ENCODE results near the gene PLAC9. TPM values are rescaled to one million over a fixed set of nuclear protein-coding genes. Genes with fewer than 3 reads are reported as not detected.
"Not testable (repeated sequence)": the region's sequence is repeated elsewhere in the genome, so short reads cannot be mapped to it uniquely, and the experiment has no call there.

Gene PLAC9
- total RNA-seq, 1 donor from 2014 or later: 5.0 TPM

- ATAC-seq: no peak
Observed at GRCh38 chr10:80140251-80140650, 7.7 kb downstream of the PLAC9 start.

- no peak for ATAC-seq
Observed at GRCh38 chr10:80141696-80142460, 9.3 kb downstream of the PLAC9 start.

GRCh38 chr10:80144067-80144695 lies 11.7 kb downstream of the PLAC9 start:
- ATAC-seq: peak; percentile 82

- peak; percentile 28 for ATAC-seq
Observed at GRCh38 chr10:80144696-80145131, 12.2 kb downstream of the PLAC9 start.

GRCh38 chr10:80145406-80146308 lies 13.1 kb downstream of the PLAC9 start:
- not testable (repeated sequence) for ATAC-seq

GRCh38 chr10:80146918-80147317 lies 14.4 kb downstream of the PLAC9 start:
- ATAC-seq: no peak

GRCh38 chr10:80148166-80148805 lies 15.8 kb downstream of the PLAC9 start:
- no peak for ATAC-seq

- ATAC-seq: no peak
Observed at GRCh38 chr10:80149123-80149522, 16.6 kb downstream of the PLAC9 start.

- ATAC-seq: no peak
Observed at GRCh38 chr10:80150172-80150571, 17.6 kb downstream of the PLAC9 start.

GRCh38 chr10:80152820-80153219 lies 20.3 kb downstream of the PLAC9 start:
- ATAC-seq: peak; percentile 2

GRCh38 chr10:80153460-80153859 lies 20.9 kb downstream of the PLAC9 start:
- ATAC-seq: no peak

- ATAC-seq: no peak
Observed at GRCh38 chr10:80154626-80154977, 22.1 kb downstream of the PLAC9 start.

- ATAC-seq: peak; percentile 45
Observed at GRCh38 chr10:80154978-80155695, 22.6 kb downstream of the PLAC9 start.

GRCh38 chr10:80155696-80156215 lies 23.2 kb downstream of the PLAC9 start:
- ATAC-seq: no peak

GRCh38 chr10:80156216-80156615 lies 23.7 kb downstream of the PLAC9 start:
- ATAC-seq: no peak

- ATAC-seq: no peak
Observed at GRCh38 chr10:80157561-80157960, 25.0 kb downstream of the PLAC9 start.

- ATAC-seq: no peak
Observed at GRCh38 chr10:80158126-80158525, 25.6 kb downstream of the PLAC9 start.

- peak; percentile 78 for ATAC-seq
Observed at GRCh38 chr10:80158598-80159127, 26.1 kb downstream of the PLAC9 start.

- ATAC-seq: no peak
Observed at GRCh38 chr10:80159166-80159873, 26.8 kb downstream of the PLAC9 start.

Data from esophagus mucosa (tissue), 1 donor.